Frontal cortex (tissue), 4 donors: ENCODE data around the gene SYT8. TPM values are rescaled to one million over a fixed set of nuclear protein-coding genes. Genes with fewer than 3 reads are reported as not detected.
"Not testable (repeated sequence)": the region's sequence is repeated elsewhere in the genome, so short reads cannot be mapped to it uniquely, and the experiment has no call there.

ENCODE experiments used
- DNase-seq, 2 donors: peaks; one replicate each; pipeline ENCODE4 v3.0.0; 2012; ENCODE audit warnings: low spot score in 2 of 2
- FAIRE-seq: peaks from 2 replicates; lab custom pipeline; 2012; peaks lifted over from hg19 to GRCh38; lab: Jason Lieb, UNC
- total RNA-seq: library from RNA; depleted of rRNA; stranded (reverse); fragments of >200 nt; gene quantifications from one replicate; pipeline ENCODE4 v1.2.3, GENCODE V29; 2014
- donor health status: control.
- donor health status: control.
- donor health status: control.

The SYT8 gene
- total RNA-seq, 1 donor from 2014 or later: not detected

DNA sequence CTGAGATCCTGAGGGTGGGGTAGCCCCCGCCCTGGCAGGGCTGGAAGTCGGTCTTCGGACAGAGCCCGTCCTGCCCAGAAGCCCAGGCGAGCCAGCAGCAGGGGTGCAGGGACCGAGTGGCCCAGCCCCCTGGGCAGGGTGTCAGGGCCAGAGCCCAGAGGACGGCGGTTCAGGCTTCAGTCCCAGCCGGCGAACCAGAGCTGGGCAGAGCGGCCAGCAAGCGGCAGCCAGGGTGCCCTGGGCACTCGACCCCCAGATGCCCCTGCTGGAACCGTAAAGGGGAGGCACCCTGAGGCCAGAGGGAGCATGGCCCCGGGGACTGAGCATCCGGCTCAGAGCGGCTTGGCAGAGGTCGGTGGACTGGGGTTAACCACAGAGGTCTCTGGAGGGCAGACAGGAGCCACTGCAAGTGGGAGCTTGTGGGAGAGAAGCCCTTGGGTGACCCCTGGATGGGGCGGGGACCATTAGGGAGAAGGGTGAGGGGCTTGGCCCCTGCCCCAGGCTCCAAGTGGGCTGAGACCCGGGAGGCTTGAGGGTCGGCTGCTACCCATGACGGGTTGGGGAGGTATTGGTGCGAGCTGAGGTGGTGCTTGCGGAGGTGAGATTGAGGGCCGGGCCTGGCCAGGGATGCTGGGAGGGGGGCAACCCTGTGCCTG, 34.0 kb downstream of the SYT8 start:
- FAIRE-seq (no peak), DNase-seq (no peak)

DNA sequence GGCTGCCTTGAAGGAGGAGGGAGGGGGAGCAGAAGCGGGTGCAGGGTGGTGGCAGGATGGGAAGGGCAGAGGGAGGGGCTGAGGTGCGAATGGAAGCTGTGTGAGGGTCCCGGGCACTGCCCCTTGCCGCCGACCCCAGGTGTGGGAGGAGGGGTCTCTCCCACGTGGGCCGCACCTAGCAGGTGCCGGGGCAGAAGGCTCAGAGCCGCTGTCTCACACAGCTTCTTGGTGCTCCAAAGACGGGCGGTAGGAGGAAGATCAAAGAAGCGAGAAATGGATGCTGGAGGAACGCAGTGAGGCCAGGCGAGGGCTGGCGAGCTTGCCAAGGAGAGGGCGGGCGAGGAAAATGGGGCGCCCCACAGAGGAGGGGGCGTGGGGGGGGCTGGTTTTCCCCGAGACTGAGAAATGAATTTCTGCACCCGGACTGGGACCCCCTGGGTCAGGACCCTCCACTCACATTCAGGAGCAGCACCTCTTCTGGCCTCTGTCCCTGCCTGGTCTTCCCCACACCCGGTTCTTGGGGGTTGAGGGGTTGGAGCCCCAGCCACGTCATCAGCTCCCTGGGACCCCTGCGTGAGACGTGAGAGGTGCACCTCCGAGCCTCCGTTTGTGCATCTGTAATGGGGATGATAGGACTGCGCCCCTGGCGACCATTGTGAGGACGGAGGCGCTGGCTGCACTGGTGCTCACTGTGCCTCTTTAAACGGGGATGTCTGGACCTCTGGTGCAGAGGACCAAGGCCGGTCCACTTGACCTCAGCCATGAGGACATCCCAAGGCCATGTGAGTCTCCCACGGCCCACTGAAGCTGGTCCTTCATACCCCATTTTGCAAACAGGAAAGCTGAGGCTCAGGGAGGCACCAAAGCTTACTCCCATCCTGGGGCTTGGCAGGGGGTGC, 34.9 kb downstream of the SYT8 start:
- DNase-seq (no peak), FAIRE-seq (no peak)

DNA sequence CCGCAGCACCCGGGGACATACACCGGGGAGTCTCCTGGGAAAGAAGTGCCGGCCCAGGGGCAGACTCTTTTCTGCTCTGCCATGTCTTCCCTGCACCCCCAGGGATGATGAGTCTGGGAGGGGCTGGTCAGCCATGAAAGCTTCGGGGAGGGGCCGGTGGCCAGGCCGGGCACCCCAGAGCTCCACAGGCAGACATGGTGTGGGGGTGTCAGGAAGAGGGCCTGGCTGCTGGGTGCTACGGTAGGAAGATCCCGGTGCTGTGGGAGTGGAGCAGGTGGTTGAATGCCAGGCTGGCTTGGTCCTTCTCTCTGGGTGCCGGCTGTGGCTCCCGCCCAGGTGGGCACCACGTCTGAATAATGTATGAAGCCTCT, 35.5 kb downstream of the SYT8 start:
- no peak for DNase-seq
- no peak for FAIRE-seq

DNA sequence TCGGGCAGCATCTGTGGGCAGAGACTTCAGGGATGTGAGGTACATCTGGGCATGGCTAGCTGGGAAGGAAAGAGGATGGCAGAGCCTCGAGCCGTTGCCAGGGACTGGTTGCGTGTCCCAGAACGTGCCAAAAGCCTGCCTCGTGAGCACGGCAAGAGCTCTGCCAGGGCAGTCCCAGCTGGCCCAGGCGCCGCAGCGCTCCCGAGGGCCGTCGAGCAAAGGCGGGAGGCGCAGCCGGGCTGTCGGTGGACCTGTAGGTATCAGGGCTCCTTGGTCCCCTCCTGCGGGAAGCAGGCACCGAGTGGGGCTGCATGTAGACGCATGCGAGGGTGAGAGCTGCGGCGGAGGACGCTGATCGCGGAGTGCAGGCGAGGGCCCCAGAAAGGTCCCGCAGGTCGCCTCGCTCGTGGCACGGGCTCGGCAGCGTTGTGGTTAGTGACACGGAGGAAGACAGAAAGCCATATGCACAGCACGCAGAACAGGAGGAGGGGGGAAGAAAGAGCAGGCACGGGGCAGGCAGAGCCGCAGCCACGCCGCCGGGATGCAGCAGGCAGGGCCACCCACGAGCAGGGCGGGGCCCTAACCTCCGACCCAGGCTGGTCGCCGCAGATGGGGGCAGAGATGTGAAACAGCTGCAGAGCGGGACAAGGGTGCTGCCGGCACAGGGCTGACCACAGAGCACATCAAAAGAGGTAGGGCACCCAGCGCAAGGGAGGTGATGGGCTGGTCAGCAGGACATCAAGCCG, 36.1 kb downstream of the SYT8 start:
- FAIRE-seq (no peak), DNase-seq (peak; percentile 66 to 80)

DNA sequence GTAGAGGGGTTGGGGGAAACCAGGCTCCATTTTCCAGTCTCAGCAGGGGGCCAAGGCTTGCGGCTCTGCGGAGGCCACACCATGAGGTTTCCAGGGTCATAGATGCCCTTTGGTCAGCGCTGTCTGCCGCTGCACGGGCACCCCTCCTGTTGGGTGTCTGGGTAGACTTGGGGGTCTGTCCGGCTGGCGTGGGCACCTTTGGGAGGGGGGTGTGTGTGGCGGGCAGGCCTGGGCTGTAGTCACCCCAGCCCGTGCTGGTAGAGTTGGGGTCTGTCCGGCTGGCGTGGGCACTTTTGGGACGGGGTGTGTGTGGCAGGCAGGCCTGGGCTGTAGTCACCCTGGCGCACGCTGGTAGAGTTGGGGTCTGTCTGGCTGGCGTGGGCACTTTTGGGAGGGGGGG, 36.7 kb downstream of the SYT8 start:
- no peak for FAIRE-seq

DNA sequence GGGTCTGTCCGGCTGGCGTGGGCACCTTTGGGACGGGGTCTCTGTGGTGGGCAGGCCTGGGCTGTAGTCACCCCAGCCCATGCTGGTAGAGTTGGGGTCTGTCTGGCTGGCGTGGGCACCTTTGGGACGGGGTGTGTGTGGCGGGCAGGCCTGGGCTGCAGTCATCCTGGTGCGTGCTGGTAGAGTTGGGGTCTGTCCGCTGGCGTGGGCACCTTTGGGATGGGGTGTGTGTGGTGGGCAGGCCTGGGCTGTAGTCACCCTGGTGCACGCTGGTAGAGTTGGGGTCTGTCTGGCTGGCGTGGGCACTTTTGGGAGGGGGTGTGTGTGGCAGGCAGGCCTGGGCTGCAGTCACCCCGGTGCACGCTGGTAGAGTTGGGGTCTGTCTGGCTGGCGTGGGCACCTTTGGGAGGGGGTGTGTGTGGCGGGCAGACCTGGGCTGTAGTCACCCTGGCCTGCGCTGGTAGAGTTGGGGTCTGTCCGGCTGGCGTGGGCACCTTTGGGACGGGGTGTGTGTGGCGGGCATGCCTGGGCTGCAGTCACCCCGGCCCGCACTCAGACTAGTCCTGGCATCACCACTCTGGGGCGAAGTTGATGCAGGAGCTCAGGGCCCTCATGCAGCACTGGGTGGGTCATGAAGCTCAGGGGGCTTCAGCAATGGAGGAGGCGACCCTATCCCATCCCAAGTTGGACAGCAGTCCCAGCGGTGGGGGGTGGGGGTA, 37.6 kb downstream of the SYT8 start:
- FAIRE-seq: no peak
- no peak for DNase-seq

More for the DNA sequence above, 36.7 kb downstream of the SYT8 start:
- DNase-seq: no peak

DNA sequence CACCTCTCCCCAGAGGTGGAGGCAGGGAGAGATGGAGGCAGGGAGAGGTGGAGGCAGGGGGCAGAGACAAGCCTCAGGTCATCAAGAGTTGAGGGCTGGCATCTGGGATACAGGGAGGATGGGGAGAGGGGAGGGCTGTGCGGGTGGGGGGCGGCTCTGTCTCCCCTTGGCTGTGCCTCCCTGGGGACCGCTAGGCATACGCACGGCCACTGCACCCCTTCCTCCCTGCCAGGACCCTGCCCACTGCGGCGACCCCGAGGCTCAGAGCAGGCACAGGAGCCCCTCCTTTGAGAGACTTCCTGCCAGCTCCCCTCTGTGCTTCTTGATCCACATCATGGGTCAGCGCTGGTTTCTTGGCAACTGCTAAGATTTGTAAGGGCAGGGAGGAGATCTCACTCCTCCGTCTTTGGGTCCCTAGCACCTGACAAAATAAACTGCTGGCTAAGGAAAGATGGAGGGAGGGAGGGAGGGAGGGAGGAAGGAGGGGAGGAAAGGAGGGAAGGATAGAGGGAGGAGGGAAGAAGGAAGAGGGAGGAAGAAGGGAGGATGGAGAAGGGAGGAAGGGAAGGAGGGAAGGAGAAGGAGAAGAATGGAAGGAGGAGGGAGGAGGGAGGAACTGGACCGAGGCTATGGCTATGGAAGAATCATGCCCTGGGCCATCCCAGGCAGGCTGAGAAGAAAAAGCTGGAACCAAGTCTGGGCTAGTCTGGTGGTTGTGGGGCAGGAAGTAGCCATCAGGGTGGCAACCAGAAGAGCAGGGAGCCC, 38.4 kb downstream of the SYT8 start:
- FAIRE-seq (no peak), DNase-seq (no peak)

DNA sequence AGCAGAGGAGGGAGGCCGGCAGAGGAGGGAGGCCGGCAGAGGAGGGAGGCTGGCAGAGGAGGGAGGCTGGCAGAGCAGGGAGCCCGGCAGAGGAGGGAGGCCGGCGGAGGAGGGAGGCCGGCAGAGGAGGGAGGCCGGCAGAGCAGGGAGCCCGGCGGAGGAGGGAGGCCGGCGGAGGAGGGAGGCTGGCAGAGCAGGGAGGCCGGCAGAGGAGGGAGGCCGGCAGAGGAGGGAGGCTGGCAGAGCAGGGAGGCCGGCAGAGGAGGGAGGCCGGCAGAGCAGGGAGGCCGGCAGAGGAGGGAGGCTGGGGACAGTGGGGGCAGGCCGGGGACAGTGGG, 39.0 kb downstream of the SYT8 start:
- not testable (repeated sequence) for FAIRE-seq, DNase-seq

DNA sequence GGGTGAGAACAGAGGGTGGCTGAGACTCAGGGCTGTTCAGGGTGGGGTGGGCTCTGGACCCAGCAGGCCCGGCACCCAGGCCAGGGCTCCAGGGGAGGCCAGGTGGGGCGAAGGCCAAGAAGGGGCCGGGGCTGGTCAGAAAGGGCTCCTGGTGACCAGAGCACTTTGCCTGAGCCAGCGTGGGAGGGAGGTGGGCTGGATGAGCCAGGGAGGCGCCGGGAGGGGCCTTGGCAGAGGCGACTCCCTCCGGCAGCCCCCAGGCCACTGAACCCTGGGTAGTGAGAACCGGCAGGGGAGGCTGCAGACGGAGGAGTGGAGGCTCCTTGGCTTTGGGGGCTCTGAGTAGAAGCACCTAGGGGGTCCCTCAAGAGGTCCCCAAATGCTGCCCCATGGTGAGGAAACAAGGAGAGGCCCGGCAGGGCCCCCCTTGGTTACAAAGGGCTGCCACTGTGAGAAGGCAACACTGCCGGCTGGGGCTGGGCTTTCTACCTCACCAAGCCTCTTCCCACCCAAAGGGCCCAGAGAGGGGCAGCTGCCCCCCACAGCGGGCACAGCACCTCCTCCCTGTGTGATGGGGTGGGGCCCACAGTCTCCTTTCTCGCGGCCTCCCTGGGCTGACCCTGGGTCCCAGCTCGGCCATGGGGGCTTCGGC, 39.8 kb downstream of the SYT8 start:
- not testable (repeated sequence) for FAIRE-seq, DNase-seq

DNA sequence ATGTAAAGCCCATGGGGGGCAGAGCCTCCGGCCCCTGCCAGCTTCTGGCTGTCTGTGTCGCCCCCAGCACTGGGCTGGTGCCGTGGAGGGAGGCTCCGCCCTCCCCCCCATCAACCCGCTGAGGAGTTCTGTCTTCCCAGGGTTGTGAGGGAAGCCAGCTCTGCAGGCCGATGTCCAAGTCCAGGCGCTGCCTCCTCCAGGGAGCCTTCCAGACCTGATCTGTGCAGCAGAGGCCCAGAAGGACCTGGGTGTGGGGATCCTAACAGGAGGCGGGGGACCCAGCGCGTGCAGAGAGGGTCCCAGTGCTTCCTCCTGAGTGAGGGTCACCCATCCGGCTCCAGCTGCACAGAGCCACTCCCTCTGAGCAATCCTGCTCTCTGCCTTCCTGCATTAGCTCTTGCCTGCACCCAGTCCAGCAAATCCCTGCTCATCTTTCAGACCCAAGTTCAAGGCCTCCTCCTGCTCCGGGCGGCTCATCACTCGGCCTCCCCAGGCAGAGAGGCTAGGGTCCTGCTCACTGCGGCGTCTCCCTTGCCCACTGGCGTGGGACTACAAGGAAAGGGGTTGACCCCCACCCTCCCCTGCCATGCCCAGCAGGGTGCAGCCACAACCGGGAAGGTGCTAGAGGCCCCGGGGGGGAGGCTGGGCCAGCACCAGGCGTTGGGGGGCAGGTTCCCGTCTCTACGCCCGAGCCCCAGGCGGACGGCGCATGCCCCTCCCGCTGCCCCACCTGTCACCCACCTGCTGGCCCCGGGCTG, 40.5 kb downstream of the SYT8 start:
- DNase-seq: no peak
- FAIRE-seq: no peak

DNA sequence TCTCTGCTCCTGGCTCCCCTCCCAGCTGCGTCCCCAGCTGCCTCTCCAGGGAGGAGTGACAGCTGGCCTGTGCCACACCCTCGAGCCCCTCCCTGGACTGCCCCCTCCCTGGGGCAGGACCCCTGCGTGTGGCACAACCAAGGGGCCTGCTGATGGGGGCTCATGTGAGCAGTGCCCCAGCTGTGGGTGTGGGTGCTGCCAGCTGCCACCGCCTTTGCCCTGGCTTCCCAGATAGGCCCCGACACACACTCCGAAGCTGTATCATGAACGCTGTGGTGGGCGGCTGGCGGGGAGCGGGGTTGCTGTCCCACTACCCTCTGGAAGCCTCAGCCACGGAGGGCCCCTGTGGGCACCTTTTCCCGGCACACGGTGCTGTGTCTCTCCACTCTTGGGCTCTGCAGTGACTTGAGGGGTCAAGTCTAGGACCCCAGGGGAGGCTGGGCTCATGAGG, 41.1 kb downstream of the SYT8 start:
- DNase-seq, FAIRE-seq: not testable (repeated sequence)

DNA sequence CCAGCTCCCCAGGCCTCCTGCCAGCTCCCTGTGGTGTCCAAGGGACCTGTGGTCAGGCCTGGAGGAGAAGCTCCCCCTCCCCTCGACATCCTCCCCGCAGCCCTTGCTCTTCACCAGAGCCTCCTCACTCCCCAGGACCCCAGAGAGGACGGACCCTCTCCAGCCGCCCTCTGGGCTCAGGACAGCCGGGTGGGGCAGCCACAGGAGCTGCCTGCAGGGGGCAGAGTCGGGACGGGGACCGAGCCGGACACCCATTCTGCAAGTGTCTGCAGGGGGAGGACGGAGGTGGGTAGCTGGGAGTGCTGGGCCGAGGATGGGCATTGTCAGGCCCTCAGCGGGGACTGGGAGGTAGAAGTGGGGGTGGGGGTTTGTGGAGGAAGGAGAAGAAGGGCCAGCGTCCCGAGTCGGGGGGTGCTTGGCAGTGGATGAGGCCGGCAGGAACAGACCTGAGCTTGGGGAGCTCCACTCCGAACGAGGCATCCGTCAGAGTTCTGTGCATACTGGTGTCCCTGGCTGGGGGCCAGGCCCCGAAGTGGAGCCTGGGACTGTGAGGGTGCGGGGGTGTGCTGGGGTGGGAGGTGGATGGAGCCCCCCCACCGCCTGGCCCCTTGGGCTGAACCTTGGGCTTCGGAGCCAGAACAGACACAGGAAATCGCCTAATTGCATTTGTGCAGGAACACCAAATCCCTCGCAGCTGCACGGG, 41.7 kb downstream of the SYT8 start:
- DNase-seq: no peak
- FAIRE-seq: no peak

DNA sequence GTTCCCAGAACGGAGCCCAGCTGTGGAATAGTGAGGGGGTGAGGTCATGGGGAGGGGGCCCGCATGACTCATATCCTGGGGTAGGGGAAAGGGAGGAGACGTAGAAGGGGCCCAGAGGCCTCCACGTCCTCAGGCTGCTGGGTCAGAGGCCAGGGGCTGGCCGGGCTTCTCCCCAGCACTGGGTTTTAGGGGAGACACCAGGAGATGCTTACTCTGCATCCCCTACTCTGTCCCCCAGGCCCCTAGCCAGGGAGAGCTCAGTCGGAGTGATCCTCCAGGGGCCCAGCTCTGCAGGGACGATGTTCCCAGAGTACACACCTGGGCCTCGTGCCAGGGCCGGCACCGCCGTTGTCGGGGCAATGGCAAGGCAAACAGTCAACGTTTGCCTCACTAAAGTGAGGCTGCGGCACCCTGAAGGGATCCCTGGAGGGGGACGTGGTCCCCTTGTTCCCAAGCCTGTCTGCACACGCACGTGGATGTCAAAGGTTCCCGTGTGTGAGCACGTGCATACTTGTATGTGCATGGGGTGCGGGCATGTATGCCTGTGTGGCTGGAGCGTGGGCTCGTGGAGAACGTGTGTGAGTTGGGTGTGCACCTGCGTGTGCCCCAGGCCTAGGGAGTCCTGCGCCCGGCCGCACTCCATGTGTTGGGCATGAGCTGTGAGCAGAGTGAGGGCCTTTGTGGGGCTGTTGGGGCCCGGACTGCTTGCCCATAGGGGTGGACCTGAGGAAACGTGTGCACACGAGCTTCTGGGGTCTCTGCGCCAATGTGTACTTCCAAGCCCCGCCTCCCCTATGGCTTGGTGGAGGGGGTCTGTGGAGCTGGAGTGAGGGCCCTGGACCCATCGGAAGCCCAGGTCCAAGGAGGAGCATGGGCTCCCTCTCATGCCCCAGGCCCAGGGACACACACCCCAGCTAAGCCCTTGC, 42.7 kb downstream of the SYT8 start:
- FAIRE-seq (no peak), DNase-seq (no peak)

DNA sequence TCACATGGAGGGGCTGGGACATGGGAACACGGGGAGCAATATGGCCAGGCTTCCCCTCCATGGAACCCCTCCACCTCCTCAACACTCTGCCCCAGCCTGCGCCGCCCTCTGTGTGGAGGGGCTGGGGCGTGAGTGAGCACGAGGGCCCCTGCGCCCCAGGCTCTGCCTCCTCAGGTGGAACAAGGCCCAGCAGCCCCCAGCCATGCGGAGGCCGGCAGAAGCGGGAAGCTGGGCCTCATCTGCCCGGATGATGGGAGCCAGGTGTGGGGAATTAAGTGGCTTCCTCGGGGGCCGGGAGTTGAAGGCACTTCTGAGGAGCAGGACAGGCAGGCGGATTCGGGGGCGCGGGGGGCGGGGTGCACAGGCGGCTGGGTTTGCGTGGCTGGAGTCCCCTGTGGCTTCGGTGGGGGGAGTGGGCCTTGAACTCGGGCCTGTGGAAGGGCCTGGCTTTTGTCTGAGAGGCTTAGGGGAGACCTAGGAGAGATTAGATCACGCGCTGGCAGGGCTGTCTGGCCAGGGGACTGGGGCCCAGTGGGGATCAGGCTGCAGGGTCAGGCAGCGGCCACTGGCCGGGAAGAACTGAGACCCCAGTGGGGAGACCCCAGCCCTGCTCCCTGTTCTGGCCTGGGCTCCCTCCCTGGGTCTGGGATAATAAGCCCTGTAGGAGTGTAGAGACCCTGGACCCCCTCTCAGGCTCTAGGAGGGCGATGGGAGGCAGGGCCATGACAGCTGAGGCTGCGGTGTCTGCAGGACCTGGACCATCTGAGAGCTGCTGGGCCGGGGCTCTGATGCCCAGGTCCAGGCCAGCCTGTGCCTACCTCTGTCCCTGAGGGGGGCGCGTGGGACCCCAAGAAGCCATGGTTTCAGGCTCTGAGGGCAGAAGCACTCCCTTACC, 43.6 kb downstream of the SYT8 start:
- DNase-seq (no peak), FAIRE-seq (no peak)

DNA sequence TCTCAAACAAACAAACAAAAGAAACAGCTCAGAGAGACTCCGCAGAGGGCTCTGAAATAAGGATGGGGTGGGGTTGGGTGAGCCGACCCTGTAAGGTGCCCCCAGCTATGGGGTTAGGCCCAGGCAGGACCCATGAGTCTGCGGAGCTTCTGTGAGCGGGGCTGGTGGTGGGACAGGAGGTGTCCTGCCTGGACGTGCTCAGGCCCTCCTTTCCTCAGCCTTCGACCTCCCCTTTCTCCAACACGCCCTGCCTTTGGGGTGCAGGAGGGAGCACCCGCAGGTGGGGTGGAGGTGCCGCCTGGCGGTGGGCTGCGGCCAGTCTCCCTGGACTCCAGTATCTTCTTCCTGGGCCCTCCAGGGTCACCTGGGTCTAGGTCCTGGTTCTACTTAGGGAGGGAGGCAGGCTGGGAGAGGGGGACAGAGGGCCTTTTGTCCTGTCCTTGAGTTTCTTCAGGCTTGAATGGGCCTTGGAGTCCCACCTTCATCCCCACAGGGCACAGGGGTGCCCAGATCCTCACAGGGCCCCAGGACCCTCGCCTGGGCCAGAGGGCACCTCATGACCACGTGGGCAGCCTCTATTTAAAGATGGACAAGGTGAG, 44.7 kb downstream of the SYT8 start:
- no peak for FAIRE-seq
- DNase-seq: no peak
